Suprapubic skin (tissue), 4 donors: ENCODE data around the gene NEK11. TPM values are rescaled to one million over a fixed set of nuclear protein-coding genes. Genes with fewer than 3 reads are reported as not detected.

Experiments used
- DNase-seq, 2 donors: peaks; one replicate each; pipeline ENCODE4 v3.0.0-alpha.2; 2019; ENCODE audit warnings: low spot score in 2 of 2
- H3K27ac ChIP-seq: fragments of 200-600 bp; sonication (generic); one replicate; pipeline ENCODE4 v1.5.1; 2019
- H3K27me3 ChIP-seq: fragments of 200-600 bp; sonication (generic); one replicate; pipeline ENCODE4 v1.5.1; 2019
- H3K36me3 ChIP-seq: fragments of 200-600 bp; sonication (generic); one replicate; pipeline ENCODE4 v1.5.1; 2019
- H3K4me1 ChIP-seq: fragments of 200-600 bp; sonication (generic); one replicate; pipeline ENCODE4 v1.5.1; 2019
- H3K4me3 ChIP-seq: fragments of 200-600 bp; sonication (generic); one replicate; pipeline ENCODE4 v1.5.1; 2019; ENCODE audit warnings: mild to moderate bottlenecking
- H3K9me3 ChIP-seq: fragments of 200-600 bp; sonication (generic); one replicate; pipeline ENCODE4 v1.5.1; 2019
- EP300 ChIP-seq: sonication (generic); formaldehyde crosslinking; IDR thresholded peaks from one replicate; pipeline ENCODE4 v1.6.1; 2017; ENCODE audit warnings: antibody characterized with exemption
- POLR2A ChIP-seq, 2 donors: fragments of 450-650 bp; IDR thresholded peaks; one replicate each; pipeline ENCODE4 v1.6.1; 2017; ENCODE audit warnings: antibody characterized with exemption in 2 of 2, mild to moderate bottlenecking in 2 of 2, moderate library complexity in 2 of 2
- POLR2AphosphoS5 ChIP-seq, 3 donors: sonication (generic); formaldehyde crosslinking; IDR thresholded peaks; one replicate each; pipeline ENCODE4 v1.6.1; 2017; ENCODE audit warnings: antibody characterized with exemption in 3 of 3
- WGBS: methylation state at CpG from one replicate; pipeline ENCODE4 v1.1.5; 2018; 5-methylcytosine and 5-hydroxymethylcytosine counted together
- total RNA-seq, 4 donors: library from RNA; depleted of rRNA; stranded (reverse); fragments of >200 nt; gene quantifications; one replicate each; pipeline ENCODE4 v1.1.0, GENCODE V29; 2016
- TF ChIP-seq, protein P1 (sequence below), 2 donors: fragments of 200-600 bp in 1 of 2; fragments of 450-650 bp in 1 of 2; sonication (generic) in 1 of 2; IDR thresholded peaks; one replicate each; pipeline ENCODE4 v1.5.1; 2016 to 2019; ENCODE audit warnings: antibody characterized with exemption in 2 of 2, mild to moderate bottlenecking in 1 of 2, moderate library complexity in 1 of 2

The NEK11 gene
- total RNA-seq, 4 donors from 2014 or later: 4.2 to 11.0 (median 7.5) TPM

DNA sequence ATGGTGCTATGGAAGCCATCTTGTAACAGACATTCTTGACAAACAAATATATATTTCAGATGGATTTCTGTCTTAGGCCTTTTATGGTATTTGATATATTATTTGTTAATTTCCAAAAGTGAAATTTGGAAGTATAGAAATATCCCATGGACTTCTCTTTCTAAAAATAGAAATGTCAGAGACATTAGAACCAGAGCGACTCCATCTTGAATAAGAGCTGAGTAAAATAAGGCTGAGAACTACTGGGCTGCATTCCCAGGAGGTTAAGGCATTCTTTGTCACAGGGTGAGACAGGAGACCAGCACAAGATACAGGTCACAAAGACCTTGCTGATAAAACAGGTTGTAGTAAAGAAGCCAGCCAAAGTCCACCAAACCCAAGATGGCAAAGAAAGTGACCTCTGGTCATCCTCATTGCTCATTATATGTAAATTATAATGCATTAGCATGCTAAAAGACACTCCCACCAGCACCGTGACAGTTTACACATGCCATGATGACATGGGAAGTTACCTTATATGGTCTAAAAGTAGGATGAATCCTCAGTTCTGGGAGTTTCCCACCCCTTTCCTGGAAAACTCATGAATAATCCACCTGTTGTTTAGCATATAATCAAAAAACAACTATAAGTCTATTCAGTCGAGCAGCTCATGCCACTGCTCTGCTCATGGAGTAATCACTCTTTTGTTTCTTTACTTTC lies 146.0 kb downstream of the NEK11 start:
- Histone ChIP-seq H3K4me1 (no peaks in the 10 kb centered on the region), H3K36me3 (peaks cover 9% of the 10 kb centered on the region), H3K4me3 (no peak overlapping the region), H3K27ac (no peak overlapping the region), H3K9me3 (no peaks in the 10 kb centered on the region), H3K27me3 (no peaks in the 10 kb centered on the region)
- 93% methylated on average over 3 of the region's 3 CpGs for WGBS
- TF ChIP-seq EP300 (no peak), POLR2AphosphoS5 (IDR thresholded peaks at IDR 0.05) (no peak), POLR2A (IDR thresholded peaks at IDR 0.05) (no peak)
- TF ChIP-seq, protein P1, sequence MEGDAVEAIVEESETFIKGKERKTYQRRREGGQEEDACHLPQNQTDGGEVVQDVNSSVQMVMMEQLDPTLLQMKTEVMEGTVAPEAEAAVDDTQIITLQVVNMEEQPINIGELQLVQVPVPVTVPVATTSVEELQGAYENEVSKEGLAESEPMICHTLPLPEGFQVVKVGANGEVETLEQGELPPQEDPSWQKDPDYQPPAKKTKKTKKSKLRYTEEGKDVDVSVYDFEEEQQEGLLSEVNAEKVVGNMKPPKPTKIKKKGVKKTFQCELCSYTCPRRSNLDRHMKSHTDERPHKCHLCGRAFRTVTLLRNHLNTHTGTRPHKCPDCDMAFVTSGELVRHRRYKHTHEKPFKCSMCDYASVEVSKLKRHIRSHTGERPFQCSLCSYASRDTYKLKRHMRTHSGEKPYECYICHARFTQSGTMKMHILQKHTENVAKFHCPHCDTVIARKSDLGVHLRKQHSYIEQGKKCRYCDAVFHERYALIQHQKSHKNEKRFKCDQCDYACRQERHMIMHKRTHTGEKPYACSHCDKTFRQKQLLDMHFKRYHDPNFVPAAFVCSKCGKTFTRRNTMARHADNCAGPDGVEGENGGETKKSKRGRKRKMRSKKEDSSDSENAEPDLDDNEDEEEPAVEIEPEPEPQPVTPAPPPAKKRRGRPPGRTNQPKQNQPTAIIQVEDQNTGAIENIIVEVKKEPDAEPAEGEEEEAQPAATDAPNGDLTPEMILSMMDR (IDR thresholded peaks at IDR 0.05): no peak
- DNase-seq: no peak

DNA sequence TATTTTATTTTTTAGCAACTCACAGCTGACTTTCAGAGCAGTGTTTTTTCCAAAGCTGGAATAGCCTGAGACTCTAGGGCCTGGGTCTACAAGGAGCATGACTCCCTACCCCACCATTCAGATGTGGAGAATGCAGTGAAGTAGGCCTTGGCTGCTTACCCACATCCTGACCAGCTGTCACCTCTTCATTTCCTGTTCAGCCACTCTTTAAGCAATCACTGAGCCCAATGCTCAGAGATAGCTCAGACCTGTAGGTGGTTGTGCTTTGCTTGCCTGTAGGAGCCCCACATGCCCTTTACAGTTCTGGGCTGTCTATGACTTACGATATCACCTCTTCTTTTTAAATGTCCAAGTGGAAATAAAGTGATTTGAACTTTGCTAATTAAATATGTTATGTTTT lies 148.1 kb downstream of the NEK11 start:
- no peak for DNase-seq

DNA sequence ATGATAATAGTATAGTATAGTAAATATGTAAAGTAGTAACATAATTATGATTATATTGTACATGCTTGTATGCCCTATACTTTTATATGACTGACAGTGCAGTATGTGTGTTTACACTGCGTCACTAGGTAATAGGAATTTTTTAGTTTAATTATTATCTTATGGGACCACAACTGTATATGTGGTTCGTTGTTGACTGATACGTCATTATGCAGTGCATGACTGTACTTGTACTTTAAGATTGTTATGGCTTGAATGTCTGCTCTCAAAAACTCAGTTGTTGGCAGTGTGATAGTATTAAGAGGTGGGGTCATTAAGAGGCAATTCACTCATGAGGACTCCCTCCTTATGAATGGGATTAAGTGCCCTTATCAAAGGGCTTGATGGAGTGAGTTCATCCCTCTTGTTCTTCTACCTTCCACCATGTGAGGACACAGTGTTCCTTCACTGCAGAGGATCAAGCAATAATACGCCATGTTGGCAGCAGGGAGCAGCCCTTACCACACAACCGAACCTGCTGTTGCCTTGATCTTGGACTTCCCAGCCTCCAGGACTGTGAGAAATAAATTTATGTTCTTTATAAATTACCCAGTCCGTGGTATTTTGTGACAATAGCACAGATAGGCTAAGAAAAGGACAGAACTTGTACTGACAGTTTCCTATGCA lies 152.2 kb downstream of the NEK11 start:
- WGBS: 88% methylated on average over 6 of the region's 6 CpGs
- H3K27me3 ChIP-seq: no peaks in the 10 kb centered on the region
- H3K36me3 ChIP-seq: peaks cover 4% of the 10 kb centered on the region
- no peaks in the 10 kb centered on the region for H3K9me3 ChIP-seq
- H3K27ac ChIP-seq: no peak overlapping the region
- no peak overlapping the region for H3K4me3 ChIP-seq
- no peak for DNase-seq
- TF ChIP-seq POLR2A (IDR thresholded peaks at IDR 0.05) (no peak), EP300 (no peak), POLR2AphosphoS5 (IDR thresholded peaks at IDR 0.05) (no peak)
- TF ChIP-seq, protein P1 (IDR thresholded peaks at IDR 0.05): no peak
- no peaks in the 10 kb centered on the region for H3K4me1 ChIP-seq

More for the DNA sequence above, 148.1 kb downstream of the NEK11 start:
- 52% methylated on average over 1 of the region's 1 CpG for WGBS
- no peaks in the 10 kb centered on the region for H3K9me3 ChIP-seq
- no peak overlapping the region for H3K27ac ChIP-seq
- H3K4me3 ChIP-seq: no peak overlapping the region
- TF ChIP-seq POLR2A (IDR thresholded peaks at IDR 0.05): no peak
- TF ChIP-seq EP300: no peak
- TF ChIP-seq, protein P1 (IDR thresholded peaks at IDR 0.05): no peak
- no peak for TF ChIP-seq POLR2AphosphoS5 (IDR thresholded peaks at IDR 0.05)
- H3K4me1 ChIP-seq: no peaks in the 10 kb centered on the region
- no peaks in the 10 kb centered on the region for H3K27me3 ChIP-seq
- H3K36me3 ChIP-seq: peaks cover 9% of the 10 kb centered on the region

DNA sequence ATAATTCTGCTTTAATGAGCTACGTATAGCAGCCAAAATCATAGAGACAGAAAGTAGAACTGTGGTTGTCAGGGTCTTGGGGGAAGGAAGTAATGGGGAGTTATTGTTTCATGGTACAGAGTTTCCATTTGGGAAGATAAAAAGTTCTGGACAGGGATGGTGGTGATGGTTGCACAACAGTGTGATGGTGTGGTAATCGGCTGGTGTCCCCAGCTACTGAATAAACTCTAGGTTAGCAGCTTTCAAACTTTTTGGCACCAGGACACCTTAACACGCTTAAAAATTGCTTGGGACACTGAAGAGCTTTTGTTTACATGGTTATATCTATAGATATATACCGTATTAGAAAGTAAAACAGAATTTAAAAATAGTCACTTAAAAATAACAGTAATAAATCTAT lies 166.0 kb downstream of the NEK11 start:
- WGBS: 83% methylated on average over 4 of the region's 4 CpGs
- no peaks in the 10 kb centered on the region for H3K36me3 ChIP-seq
- TF ChIP-seq, protein P1 (IDR thresholded peaks at IDR 0.05): no peak
- TF ChIP-seq EP300 (no peak), POLR2AphosphoS5 (IDR thresholded peaks at IDR 0.05) (no peak), POLR2A (IDR thresholded peaks at IDR 0.05) (no peak)

DNA sequence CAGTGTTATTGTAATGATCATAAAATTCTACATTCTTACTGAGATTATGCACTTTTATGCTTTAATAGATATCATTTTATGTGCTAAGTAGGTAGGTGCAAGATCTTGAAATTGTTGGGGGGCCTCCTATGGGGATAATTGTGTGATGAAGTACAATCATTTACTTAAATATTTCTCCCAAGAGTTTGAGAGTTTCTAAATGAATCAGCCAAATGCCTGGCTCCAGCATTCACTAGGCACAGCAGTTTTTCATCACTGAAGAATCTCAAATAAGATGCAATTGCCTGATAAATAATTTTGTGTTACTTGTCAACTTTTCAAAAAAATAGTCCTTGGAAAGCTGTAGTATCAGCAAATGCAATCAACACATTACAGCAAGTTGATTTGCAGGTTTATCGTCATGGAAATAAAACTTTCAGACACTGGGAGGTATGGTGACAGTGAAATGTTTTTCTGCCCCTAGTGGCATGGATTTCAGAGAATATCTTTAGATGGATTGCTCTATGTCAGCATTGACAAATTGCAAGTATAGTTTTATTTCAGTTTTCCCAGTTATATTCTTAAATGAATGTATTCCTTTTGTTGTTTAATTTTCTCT lies 167.1 kb downstream of the NEK11 start:
- TF ChIP-seq EP300 (no peak), POLR2A (IDR thresholded peaks at IDR 0.05) (no peak), POLR2AphosphoS5 (IDR thresholded peaks at IDR 0.05) (no peak)
- TF ChIP-seq, protein P1 (IDR thresholded peaks at IDR 0.05): no peak
- DNase-seq: no peak
- Histone ChIP-seq H3K9me3 (no peaks in the 10 kb centered on the region), H3K4me3 (no peak overlapping the region), H3K4me1 (no peaks in the 10 kb centered on the region), H3K27ac (no peak overlapping the region), H3K36me3 (no peaks in the 10 kb centered on the region), H3K27me3 (no peaks in the 10 kb centered on the region)
- 20% methylated on average over 1 of the region's 1 CpG for WGBS

More for the DNA sequence above, 166.0 kb downstream of the NEK11 start:
- Histone ChIP-seq H3K4me3 (no peak overlapping the region), H3K9me3 (no peaks in the 10 kb centered on the region), H3K27me3 (no peaks in the 10 kb centered on the region), H3K4me1 (no peaks in the 10 kb centered on the region), H3K27ac (no peak overlapping the region)
- no peak for DNase-seq
